Astrocyte (in vitro differentiated cells and primary cell): ENCODE measurements around the gene FNDC3B. TPM values are rescaled to one million over a fixed set of nuclear protein-coding genes. Genes with fewer than 3 reads are reported as not detected.

Experiments
- DNase-seq: peaks from one replicate; pipeline ENCODE4 v3.0.0-alpha.2; 2010; ENCODE audit warnings: low read depth
- FAIRE-seq: peaks from 2 replicates; lab custom pipeline; 2011; peaks lifted over from hg19 to GRCh38; lab: Jason Lieb, UNC
- H2AFZ ChIP-seq: 2 replicates; pipeline ENCODE4 v1.6.0; 2012; ENCODE audit warnings: low read depth, low read length, inconsistent platforms
- H3K27ac ChIP-seq: 2 replicates; pipeline ENCODE4 v1.5.1; 2011; ENCODE audit warnings: low read depth, low read length, inconsistent platforms
- H3K27me3 ChIP-seq: 2 replicates; pipeline ENCODE4 v1.6.0; 2011; ENCODE audit warnings: low read length, inconsistent platforms; ENCODE audit not compliant: insufficient read depth
- H3K36me3 ChIP-seq: 2 replicates; pipeline ENCODE4 v1.5.1; 2011; ENCODE audit warnings: low read length, inconsistent platforms; ENCODE audit not compliant: insufficient read depth
- H3K4me1 ChIP-seq: 2 replicates; pipeline ENCODE4 v1.5.1; 2011; ENCODE audit warnings: low read length, inconsistent platforms; ENCODE audit not compliant: insufficient read depth
- H3K4me2 ChIP-seq: 2 replicates; pipeline ENCODE4 v1.6.0; 2012; ENCODE audit warnings: low read length, inconsistent platforms
- H3K4me3 ChIP-seq: 2 replicates; pipeline ENCODE4 v1.5.1; 2011; ENCODE audit warnings: low read depth, mild to moderate bottlenecking, low read length, inconsistent platforms; ENCODE audit not compliant: insufficient read depth
- H3K79me2 ChIP-seq: 2 replicates; pipeline ENCODE4 v1.6.0; 2012; ENCODE audit warnings: mild to moderate bottlenecking, low read length, inconsistent platforms; ENCODE audit not compliant: insufficient read depth
- H3K9ac ChIP-seq: 2 replicates; pipeline ENCODE4 v1.6.0; 2012; ENCODE audit warnings: mild to moderate bottlenecking, low read length, inconsistent platforms
- H3K9me3 ChIP-seq: 2 replicates; pipeline ENCODE4 v1.5.1; 2012; ENCODE audit warnings: low read depth, mild to moderate bottlenecking, low read length, inconsistent platforms; ENCODE audit not compliant: insufficient read depth
- H4K20me1 ChIP-seq: 2 replicates; pipeline ENCODE4 v1.6.0; 2012; ENCODE audit warnings: low read length, inconsistent platforms; ENCODE audit not compliant: insufficient read depth
- H3K27ac Mint-ChIP-seq: one replicate; pipeline ENCODE4 v1.8.0; 2021; ENCODE audit warnings: mild to moderate bottlenecking, mixed read lengths; ENCODE audit not compliant: unreplicated experiment
- H3K27me3 Mint-ChIP-seq: one replicate; pipeline ENCODE4 v1.8.0; 2021; ENCODE audit warnings: low read depth, mixed read lengths; ENCODE audit not compliant: unreplicated experiment
- H3K36me3 Mint-ChIP-seq: one replicate; pipeline ENCODE4 v1.8.0; 2021; ENCODE audit warnings: low read depth, mixed read lengths; ENCODE audit not compliant: unreplicated experiment
- H3K4me1 Mint-ChIP-seq: one replicate; pipeline ENCODE4 v1.8.0; 2021; ENCODE audit warnings: low read depth, mixed read lengths; ENCODE audit not compliant: unreplicated experiment
- H3K4me3 Mint-ChIP-seq: one replicate; pipeline ENCODE4 v1.8.0; 2021; ENCODE audit warnings: mild to moderate bottlenecking, moderate library complexity, mixed read lengths; ENCODE audit not compliant: unreplicated experiment
- H3K9me3 Mint-ChIP-seq: one replicate; pipeline ENCODE4 v1.8.0; 2021; ENCODE audit warnings: mild to moderate bottlenecking, mixed read lengths; ENCODE audit not compliant: unreplicated experiment
- EZH2 ChIP-seq: IDR thresholded peaks from 2 replicates; pipeline ENCODE4 v1.6.1; 2012; ENCODE audit warnings: mild to moderate bottlenecking, low read length, inconsistent platforms; ENCODE audit not compliant: insufficient read depth
- total RNA-seq: library from RNA; stranded (reverse); gene quantifications from 2 replicates; pipeline ENCODE4 v1.2.1, GENCODE V29; 2021
- TF ChIP-seq, protein P1 (sequence below): IDR thresholded peaks from 2 replicates; pipeline ENCODE4 v1.5.1; 2011; ENCODE audit warnings: low read depth, mild to moderate bottlenecking, inconsistent platforms, low read length, moderate library complexity; ENCODE audit not compliant: insufficient read depth

The FNDC3B gene
- total RNA-seq, 1 donor from 2014 or later, result 327 TPM

GRCh38 chr3:172054115-172054764, 14.9 kb downstream of the FNDC3B start:
- no peak for TF ChIP-seq EZH2
- TF ChIP-seq, protein P1, sequence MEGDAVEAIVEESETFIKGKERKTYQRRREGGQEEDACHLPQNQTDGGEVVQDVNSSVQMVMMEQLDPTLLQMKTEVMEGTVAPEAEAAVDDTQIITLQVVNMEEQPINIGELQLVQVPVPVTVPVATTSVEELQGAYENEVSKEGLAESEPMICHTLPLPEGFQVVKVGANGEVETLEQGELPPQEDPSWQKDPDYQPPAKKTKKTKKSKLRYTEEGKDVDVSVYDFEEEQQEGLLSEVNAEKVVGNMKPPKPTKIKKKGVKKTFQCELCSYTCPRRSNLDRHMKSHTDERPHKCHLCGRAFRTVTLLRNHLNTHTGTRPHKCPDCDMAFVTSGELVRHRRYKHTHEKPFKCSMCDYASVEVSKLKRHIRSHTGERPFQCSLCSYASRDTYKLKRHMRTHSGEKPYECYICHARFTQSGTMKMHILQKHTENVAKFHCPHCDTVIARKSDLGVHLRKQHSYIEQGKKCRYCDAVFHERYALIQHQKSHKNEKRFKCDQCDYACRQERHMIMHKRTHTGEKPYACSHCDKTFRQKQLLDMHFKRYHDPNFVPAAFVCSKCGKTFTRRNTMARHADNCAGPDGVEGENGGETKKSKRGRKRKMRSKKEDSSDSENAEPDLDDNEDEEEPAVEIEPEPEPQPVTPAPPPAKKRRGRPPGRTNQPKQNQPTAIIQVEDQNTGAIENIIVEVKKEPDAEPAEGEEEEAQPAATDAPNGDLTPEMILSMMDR, result no peak

GRCh38 chr3:172056416-172056815, 17.0 kb downstream of the FNDC3B start:
- Mint-ChIP-seq H3K4me1 (peaks cover 73% of the 10 kb centered on the region), H3K9me3 (no peaks in the 10 kb centered on the region), H3K36me3 (peaks cover 18% of the 10 kb centered on the region), H3K27me3 (no peaks in the 10 kb centered on the region), H3K4me3 (no peak overlapping the region), H3K27ac (peak overlapping the region; percentile 3)
- Histone ChIP-seq H3K27ac (peak overlapping the region; percentile 15), H3K4me3 (no peak overlapping the region), H3K4me2 (no peak overlapping the region), H3K36me3 (peaks cover 15% of the 10 kb centered on the region), H2AFZ (no peak overlapping the region), H3K79me2 (peaks cover 97% of the 10 kb centered on the region), H3K4me1 (peaks cover 6% of the 10 kb centered on the region), H4K20me1 (peaks cover 94% of the 10 kb centered on the region), H3K9me3 (no peaks in the 10 kb centered on the region), H3K27me3 (no peaks in the 10 kb centered on the region), H3K9ac (no peak overlapping the region)
- TF ChIP-seq EZH2, result no peak
- TF ChIP-seq, protein P1, result no peak
- DNase-seq (no peak), FAIRE-seq (no peak)

More at GRCh38 chr3:172054115-172054764, 14.9 kb downstream of the FNDC3B start:
- Histone ChIP-seq H3K27me3 (no peaks in the 10 kb centered on the region), H3K36me3 (peaks cover 19% of the 10 kb centered on the region), H3K79me2 (peaks cover 98% of the 10 kb centered on the region), H3K4me1 (peaks cover 6% of the 10 kb centered on the region), H3K27ac (no peak overlapping the region), H3K9ac (no peak overlapping the region), H2AFZ (no peak overlapping the region), H4K20me1 (peaks cover 96% of the 10 kb centered on the region), H3K4me3 (no peak overlapping the region), H3K4me2 (no peak overlapping the region), H3K9me3 (no peaks in the 10 kb centered on the region)
- peaks cover 27% of the 10 kb centered on the region for H3K36me3 Mint-ChIP-seq
- no peak overlapping the region for H3K4me3 Mint-ChIP-seq
- no peaks in the 10 kb centered on the region for H3K27me3 Mint-ChIP-seq
- H3K9me3 Mint-ChIP-seq, result no peaks in the 10 kb centered on the region
- peak overlapping the region; percentile 34 for H3K27ac Mint-ChIP-seq
- no peak for FAIRE-seq
- DNase-seq, result no peak
- H3K4me1 Mint-ChIP-seq, result peaks cover 66% of the 10 kb centered on the region

DNA sequence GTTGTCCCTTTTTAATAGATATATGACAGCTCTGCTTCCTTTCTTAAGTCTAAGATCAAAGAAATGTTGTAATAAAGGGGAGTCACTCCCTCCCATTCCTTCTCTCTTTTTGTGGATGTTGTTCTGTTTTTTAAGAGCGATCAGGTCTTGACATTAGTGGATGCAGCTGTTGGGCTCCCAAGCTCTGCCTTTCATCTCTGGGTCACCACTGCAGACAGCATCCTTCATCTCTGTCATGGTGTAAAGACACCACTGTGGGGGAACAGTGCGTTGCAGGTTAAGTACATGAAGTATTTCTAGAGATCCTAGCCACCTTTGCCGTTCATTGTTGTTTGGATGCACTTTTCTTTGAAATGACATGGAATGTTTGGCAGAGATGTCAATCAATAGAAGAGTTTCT, 17.7 kb downstream of the FNDC3B start:
- Histone ChIP-seq H3K79me2 (peaks cover 97% of the 10 kb centered on the region), H3K4me3 (no peak overlapping the region), H3K27ac (no peak overlapping the region), H3K27me3 (no peaks in the 10 kb centered on the region), H4K20me1 (peaks cover 95% of the 10 kb centered on the region), H2AFZ (no peak overlapping the region), H3K36me3 (peaks cover 15% of the 10 kb centered on the region), H3K9me3 (no peaks in the 10 kb centered on the region), H3K4me2 (no peak overlapping the region), H3K4me1 (peaks cover 6% of the 10 kb centered on the region), H3K9ac (no peak overlapping the region)
- peaks cover 72% of the 10 kb centered on the region for H3K4me1 Mint-ChIP-seq
- DNase-seq (no peak), FAIRE-seq (no peak)
- no peaks in the 10 kb centered on the region for H3K27me3 Mint-ChIP-seq
- H3K4me3 Mint-ChIP-seq, result no peak overlapping the region
- peak overlapping the region; percentile 22 for H3K27ac Mint-ChIP-seq
- TF ChIP-seq, protein P1, result no peak
- TF ChIP-seq EZH2, result no peak
- peaks cover 13% of the 10 kb centered on the region for H3K36me3 Mint-ChIP-seq
- H3K9me3 Mint-ChIP-seq, result no peaks in the 10 kb centered on the region
